Cardiac fibroblast (primary cell): ENCODE data around the gene GLDC.

Experiments used
- DNase-seq, 2 donors: peaks; one replicate each; pipeline versions ENCODE4 v3.0.0 to v3.0.0-alpha.2; 2010; ENCODE audit warnings: low read depth in 2 of 2
- H3K4me3 ChIP-seq, 2 donors: replicated peaks in 1 of 2; 1 replicate in 1 of 2; 2 replicates in 1 of 2; pipeline ENCODE4 v1.5.1; 2011; ENCODE audit warnings: low read depth in 2 of 2, low read length in 2 of 2, mild to moderate bottlenecking in 2 of 2, moderate library complexity in 1 of 2
- CTCF ChIP-seq: IDR thresholded peaks from one replicate; pipeline ENCODE4 v1.5.1; 2011; ENCODE audit warnings: low read depth, mild to moderate bottlenecking, low read length, inconsistent platforms

The GLDC gene

DNA sequence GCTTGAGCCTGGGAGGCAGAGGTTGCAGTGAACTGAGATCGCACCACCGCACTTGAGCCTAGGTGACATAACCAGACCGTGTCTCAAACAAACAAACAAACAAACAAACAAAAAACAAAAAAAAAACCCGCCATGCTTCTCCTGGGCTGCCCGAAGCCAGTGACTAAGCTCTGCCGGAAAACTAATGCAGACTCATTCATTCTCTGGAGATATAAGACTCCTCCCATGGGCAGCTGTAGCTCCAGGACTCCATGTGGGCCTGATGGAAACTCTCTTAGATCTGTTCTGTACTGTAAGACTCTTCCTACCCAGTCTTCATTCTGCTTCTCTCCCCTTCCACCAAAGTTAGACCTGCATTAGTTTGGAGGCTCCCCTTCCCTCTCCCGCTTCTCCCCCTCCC, 11.1 kb downstream of the GLDC start:
- TF ChIP-seq CTCF: no peak
- DNase-seq: peak in 1 of 2 donors; percentile 44

DNA sequence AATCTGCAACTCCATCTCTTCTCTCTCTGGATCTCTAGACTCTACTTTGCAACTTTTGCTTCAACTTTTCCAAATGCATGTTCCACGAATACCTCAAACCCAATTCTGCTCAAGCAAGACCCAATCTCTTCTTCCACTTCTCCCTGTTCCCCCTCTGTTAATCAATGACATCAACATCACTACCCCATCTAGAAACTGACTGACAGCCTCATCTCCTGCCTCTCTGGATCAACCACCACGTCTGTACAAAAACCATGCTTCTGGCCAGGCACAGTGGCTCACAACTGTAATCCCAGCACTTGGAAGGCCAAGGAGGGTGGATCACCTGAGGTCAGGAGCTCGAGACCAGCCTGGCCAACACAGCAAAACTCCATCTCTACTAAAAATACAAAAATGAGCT, 12.2 kb downstream of the GLDC start:
- no peak overlapping the region for H3K4me3 ChIP-seq
- no peak for TF ChIP-seq CTCF
- no peak for DNase-seq

More for the DNA sequence above, 11.1 kb downstream of the GLDC start:
- H3K4me3 ChIP-seq: no peak overlapping the region

DNA sequence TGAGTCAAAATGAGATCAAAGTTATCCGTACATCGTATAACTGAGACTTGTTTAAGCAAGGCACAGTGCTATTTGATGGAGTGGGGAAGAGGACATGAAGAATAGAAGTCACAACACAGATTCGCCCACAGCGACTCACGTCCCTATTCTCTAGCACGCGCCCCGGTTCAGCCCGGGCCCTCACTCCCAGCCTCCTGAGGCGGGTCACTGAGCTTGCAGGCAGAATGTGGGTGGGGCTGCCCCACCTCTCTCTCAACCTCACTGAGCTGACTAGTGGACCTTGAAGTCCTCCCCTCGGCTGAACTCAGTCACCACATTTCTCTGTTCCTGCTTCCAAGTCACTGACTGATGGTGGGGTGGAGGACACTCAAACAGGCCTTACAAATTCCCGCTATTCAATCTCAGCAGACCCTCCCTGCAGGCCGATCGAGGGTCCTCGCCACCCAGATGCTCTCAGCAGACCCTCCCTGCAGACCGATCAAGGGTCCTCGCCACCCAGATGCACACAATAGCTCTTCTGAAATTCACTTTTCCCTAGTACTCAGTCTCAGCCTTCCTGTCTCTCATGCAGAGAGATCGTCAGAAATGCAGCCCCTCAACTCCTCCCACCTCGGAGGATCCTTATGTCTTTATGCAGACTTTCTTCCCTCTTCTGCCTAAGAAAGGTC, 12.9 kb downstream of the GLDC start:
- no peak for DNase-seq
- no peak for TF ChIP-seq CTCF
- no peak overlapping the region for H3K4me3 ChIP-seq

DNA sequence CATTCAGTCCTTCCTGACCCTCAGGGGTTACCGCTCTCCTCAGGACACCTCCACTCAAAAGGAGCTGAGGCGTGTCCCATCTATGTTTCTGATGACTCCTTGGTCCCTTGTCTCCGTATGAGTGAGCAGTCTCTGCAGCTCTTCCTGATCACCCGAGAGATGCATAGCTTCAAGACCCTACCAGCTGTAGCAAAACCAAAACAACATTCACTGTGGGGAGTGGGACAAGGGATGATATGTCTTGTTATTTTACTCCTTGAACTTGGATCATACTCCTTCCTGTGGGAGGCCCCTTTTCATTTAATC, 14.4 kb downstream of the GLDC start:
- TF ChIP-seq CTCF: no peak
- no peak overlapping the region for H3K4me3 ChIP-seq
- DNase-seq: no peak

GRCh38 chr9:6630502-6631206, 14.9 kb downstream of the GLDC start:
- TF ChIP-seq CTCF: no peak
- DNase-seq: no peak
- H3K4me3 ChIP-seq: no peak overlapping the region

DNA sequence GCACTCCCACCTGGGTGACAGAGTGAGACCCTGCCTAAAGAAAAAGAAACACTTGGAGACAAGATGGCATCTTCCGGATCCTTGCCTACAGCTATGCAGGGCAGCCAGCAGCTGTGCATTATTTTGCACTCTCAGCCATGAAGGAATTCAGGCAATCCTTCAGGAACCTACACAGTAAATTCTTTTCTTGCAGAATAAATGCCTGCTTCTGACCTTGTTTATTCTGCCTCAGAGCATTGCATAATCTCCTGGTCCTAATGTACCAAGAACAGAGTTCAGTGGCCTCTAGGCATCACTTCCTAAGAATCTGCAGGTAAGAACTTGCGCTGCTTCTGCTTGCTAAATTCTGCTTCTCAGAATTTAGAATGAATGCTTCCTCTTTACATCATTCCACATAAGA, 16.8 kb downstream of the GLDC start:
- no peak for DNase-seq

More for the DNA sequence above, 16.8 kb downstream of the GLDC start:
- H3K4me3 ChIP-seq: no peak overlapping the region
- no peak for TF ChIP-seq CTCF
